Measurements from ENCODE around the gene GABRG3. TPM values are rescaled to one million over a fixed set of nuclear protein-coding genes. Genes with fewer than 3 reads are reported as not detected.

Gene GABRG3
- total and polyA plus RNA-seq, 2 experiments from 2014 or later: 0.10 to 1.4 TPM

DNA sequence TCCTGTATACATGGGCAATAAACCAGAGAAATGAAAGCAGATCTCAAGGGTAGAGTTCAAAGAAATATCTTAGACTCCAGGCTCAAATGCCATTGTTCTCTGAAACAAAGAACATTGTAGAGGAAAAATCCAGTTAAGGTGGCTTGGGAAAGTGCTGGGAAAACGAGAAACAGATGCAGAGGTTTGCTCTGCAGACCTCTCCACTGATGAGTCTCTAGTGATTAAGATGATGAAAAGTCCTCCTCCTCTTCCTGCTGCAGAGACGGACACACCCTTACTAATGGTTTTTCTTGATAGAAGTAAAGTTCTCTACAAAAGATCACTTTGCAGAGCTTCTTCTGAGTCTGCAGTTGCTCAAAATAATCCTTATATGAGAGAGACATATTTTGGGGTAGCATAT is 264.7 kb downstream of the GABRG3 start:
- Histone ChIP-seq H3K27ac (ENCODE audit: low read depth) (no peak overlapping the region), H3K36me3 (ENCODE audit: insufficient read depth) (no peaks in the 10 kb centered on the region), H3K4me2 (no peak overlapping the region), H3K4me3 (no peak overlapping the region), H3K27me3 (ENCODE audit: insufficient read depth) (no peaks in the 10 kb centered on the region), H3K79me2 (replicated peaks; ENCODE audit: insufficient read depth) (no peaks in the 10 kb centered on the region), H3K9me2 (ENCODE audit: insufficient read depth) (no peaks in the 10 kb centered on the region), H3K4me1 (ENCODE audit: insufficient read depth) (no peaks in the 10 kb centered on the region), H3F3A (replicated peaks; ENCODE audit: low read depth) (no peaks in the 10 kb centered on the region), H4K20me1 (replicated peaks; ENCODE audit: insufficient read depth) (no peaks in the 10 kb centered on the region), H2AFZ (no peak overlapping the region)
- DNase-seq (ENCODE audit: low spot score) (no peak), ATAC-seq (no peak)
- Mint-ChIP-seq H3K4me3 (no peak overlapping the region), H3K4me1 (no peaks in the 10 kb centered on the region), H3K36me3 (ENCODE audit: low read depth) (no peaks in the 10 kb centered on the region), H3K27me3 (ENCODE audit: insufficient read depth, low read depth, poor library complexity) (no peaks in the 10 kb centered on the region), H3K9me3 (no peaks in the 10 kb centered on the region), H3K27ac (no peak overlapping the region)
- TF ChIP-seq ZNF114 (CRISPR knock-in tag; IDR thresholded peaks at IDR 0.05) (no peak), ETS1 (IDR thresholded peaks at IDR 0.05) (no peak), NANOG (IDR thresholded peaks at IDR 0.05; ENCODE audit: borderline replicate concordance) (no peak), ZNF331 (CRISPR knock-in tag; IDR thresholded peaks at IDR 0.05; ENCODE audit: low read depth) (no peak), POLR2AphosphoS5 (IDR thresholded peaks at IDR 0.05; ENCODE audit: low read depth) (no peak), JUNB (IDR thresholded peaks at IDR 0.05; ENCODE audit: unreplicated experiment) (no peak), CTCF (conservative IDR thresholded peaks at IDR 0.05; ENCODE audit: low read depth in 2 of 2) (no peak), EZH2 (IDR thresholded peaks at IDR 0.05; ENCODE audit: low read depth, unreplicated experiment) (no peak), CREB1 (CRISPR knock-in tag; IDR thresholded peaks at IDR 0.05; ENCODE audit: low read depth) (no peak), STAT1 (IDR thresholded peaks at IDR 0.05; ENCODE audit: unreplicated experiment) (no peak), EZH2phosphoT487 (IDR thresholded peaks at IDR 0.05; ENCODE audit: unreplicated experiment) (no peak)
- TF ChIP-seq, protein P1, sequence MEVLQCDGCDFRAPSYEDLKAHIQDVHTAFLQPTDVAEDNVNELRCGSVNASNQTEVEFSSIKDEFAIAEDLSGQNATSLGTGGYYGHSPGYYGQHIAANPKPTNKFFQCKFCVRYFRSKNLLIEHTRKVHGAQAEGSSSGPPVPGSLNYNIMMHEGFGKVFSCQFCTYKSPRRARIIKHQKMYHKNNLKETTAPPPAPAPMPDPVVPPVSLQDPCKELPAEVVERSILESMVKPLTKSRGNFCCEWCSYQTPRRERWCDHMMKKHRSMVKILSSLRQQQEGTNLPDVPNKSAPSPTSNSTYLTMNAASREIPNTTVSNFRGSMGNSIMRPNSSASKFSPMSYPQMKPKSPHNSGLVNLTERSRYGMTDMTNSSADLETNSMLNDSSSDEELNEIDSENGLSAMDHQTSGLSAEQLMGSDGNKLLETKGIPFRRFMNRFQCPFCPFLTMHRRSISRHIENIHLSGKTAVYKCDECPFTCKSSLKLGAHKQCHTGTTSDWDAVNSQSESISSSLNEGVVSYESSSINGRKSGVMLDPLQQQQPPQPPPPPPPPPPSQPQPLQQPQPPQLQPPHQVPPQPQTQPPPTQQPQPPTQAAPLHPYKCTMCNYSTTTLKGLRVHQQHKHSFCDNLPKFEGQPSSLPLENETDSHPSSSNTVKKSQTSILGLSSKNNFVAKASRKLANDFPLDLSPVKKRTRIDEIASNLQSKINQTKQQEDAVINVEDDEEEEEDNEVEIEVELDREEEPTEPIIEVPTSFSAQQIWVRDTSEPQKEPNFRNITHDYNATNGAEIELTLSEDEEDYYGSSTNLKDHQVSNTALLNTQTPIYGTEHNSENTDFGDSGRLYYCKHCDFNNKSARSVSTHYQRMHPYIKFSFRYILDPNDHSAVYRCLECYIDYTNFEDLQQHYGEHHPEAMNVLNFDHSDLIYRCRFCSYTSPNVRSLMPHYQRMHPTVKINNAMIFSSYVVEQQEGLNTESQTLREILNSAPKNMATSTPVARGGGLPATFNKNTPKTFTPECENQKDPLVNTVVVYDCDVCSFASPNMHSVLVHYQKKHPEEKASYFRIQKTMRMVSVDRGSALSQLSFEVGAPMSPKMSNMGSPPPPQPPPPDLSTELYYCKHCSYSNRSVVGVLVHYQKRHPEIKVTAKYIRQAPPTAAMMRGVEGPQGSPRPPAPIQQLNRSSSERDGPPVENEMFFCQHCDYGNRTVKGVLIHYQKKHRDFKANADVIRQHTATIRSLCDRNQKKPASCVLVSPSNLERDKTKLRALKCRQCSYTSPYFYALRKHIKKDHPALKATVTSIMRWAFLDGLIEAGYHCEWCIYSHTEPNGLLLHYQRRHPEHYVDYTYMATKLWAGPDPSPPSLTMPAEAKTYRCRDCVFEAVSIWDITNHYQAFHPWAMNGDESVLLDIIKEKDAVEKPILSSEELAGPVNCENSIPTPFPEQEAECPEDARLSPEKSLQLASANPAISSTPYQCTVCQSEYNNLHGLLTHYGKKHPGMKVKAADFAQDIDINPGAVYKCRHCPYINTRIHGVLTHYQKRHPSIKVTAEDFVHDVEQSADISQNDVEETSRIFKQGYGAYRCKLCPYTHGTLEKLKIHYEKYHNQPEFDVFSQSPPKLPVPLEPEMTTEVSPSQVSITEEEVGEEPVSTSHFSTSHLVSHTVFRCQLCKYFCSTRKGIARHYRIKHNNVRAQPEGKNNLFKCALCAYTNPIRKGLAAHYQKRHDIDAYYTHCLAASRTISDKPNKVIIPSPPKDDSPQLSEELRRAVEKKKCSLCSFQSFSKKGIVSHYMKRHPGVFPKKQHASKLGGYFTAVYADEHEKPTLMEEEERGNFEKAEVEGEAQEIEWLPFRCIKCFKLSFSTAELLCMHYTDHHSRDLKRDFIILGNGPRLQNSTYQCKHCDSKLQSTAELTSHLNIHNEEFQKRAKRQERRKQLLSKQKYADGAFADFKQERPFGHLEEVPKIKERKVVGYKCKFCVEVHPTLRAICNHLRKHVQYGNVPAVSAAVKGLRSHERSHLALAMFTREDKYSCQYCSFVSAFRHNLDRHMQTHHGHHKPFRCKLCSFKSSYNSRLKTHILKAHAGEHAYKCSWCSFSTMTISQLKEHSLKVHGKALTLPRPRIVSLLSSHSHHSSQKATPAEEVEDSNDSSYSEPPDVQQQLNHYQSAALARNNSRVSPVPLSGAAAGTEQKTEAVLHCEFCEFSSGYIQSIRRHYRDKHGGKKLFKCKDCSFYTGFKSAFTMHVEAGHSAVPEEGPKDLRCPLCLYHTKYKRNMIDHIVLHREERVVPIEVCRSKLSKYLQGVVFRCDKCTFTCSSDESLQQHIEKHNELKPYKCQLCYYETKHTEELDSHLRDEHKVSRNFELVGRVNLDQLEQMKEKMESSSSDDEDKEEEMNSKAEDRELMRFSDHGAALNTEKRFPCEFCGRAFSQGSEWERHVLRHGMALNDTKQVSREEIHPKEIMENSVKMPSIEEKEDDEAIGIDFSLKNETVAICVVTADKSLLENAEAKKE (CRISPR knock-in tag; IDR thresholded peaks at IDR 0.05): no peak
- TF ChIP-seq, protein P2, sequence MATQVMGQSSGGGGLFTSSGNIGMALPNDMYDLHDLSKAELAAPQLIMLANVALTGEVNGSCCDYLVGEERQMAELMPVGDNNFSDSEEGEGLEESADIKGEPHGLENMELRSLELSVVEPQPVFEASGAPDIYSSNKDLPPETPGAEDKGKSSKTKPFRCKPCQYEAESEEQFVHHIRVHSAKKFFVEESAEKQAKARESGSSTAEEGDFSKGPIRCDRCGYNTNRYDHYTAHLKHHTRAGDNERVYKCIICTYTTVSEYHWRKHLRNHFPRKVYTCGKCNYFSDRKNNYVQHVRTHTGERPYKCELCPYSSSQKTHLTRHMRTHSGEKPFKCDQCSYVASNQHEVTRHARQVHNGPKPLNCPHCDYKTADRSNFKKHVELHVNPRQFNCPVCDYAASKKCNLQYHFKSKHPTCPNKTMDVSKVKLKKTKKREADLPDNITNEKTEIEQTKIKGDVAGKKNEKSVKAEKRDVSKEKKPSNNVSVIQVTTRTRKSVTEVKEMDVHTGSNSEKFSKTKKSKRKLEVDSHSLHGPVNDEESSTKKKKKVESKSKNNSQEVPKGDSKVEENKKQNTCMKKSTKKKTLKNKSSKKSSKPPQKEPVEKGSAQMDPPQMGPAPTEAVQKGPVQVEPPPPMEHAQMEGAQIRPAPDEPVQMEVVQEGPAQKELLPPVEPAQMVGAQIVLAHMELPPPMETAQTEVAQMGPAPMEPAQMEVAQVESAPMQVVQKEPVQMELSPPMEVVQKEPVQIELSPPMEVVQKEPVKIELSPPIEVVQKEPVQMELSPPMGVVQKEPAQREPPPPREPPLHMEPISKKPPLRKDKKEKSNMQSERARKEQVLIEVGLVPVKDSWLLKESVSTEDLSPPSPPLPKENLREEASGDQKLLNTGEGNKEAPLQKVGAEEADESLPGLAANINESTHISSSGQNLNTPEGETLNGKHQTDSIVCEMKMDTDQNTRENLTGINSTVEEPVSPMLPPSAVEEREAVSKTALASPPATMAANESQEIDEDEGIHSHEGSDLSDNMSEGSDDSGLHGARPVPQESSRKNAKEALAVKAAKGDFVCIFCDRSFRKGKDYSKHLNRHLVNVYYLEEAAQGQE (IDR thresholded peaks at IDR 0.05; ENCODE audit: unreplicated experiment): no peak

Measured in GM23338 (cell line).